Subcutaneous abdominal adipose tissue (tissue), 5 donors: ENCODE data around the gene BPIFB1.

Experiments used
- H3K27ac ChIP-seq: one replicate; pipeline ENCODE4 v1.7.0; 2013; ENCODE audit warnings: low read depth, mild to moderate bottlenecking, inconsistent platforms, low read length, moderate library complexity
- H3K27me3 ChIP-seq, 5 donors: one replicate each; pipeline ENCODE4 v1.7.0; 2013; ENCODE audit warnings: low read length in 5 of 5, inconsistent platforms in 1 of 5; ENCODE audit not compliant: control insufficient read depth in 5 of 5, insufficient read depth in 4 of 5
- H3K36me3 ChIP-seq, 5 donors: one replicate each; pipeline ENCODE4 v1.7.0; 2013; ENCODE audit warnings: low read length in 5 of 5; ENCODE audit not compliant: control insufficient read depth in 5 of 5, insufficient read depth in 5 of 5
- H3K4me1 ChIP-seq, 5 donors: one replicate each; pipeline ENCODE4 v1.7.0; 2013; ENCODE audit warnings: low read length in 5 of 5, mild to moderate bottlenecking in 3 of 5, moderate library complexity in 1 of 5; ENCODE audit not compliant: control insufficient read depth in 5 of 5, insufficient read depth in 5 of 5
- H3K4me3 ChIP-seq, 5 donors: one replicate each; pipeline ENCODE4 v1.7.0; 2013; ENCODE audit warnings: low read length in 5 of 5, low read depth in 1 of 5
- H3K9ac ChIP-seq, 5 donors: one replicate each; pipeline ENCODE4 v1.7.0; 2013; ENCODE audit warnings: low read length in 5 of 5, mild to moderate bottlenecking in 4 of 5, moderate library complexity in 3 of 5
- H3K9me3 ChIP-seq, 5 donors: one replicate each; pipeline ENCODE4 v1.7.0; 2013; ENCODE audit warnings: low read length in 5 of 5; ENCODE audit not compliant: control insufficient read depth in 5 of 5
- donor health status: healthy.
- donor health status: healthy.
- donor health status: healthy.
- donor health status: healthy.
- donor health status: healthy.

Gene BPIFB1

GRCh38 chr20:33291416-33291815 lies 8.4 kb downstream of the BPIFB1 start:
- Histone ChIP-seq H3K36me3 (no peaks in the 10 kb centered on the region), H3K9me3 (peaks cover 0 to 6% (median 3%) of the 10 kb centered on the region in 5 donors), H3K9ac (no peak overlapping the region), H3K4me1 (peaks cover 0 to 1% (median 0%) of the 10 kb centered on the region in 5 donors), H3K27me3 (peaks cover 3 to 14% (median 12%) of the 10 kb centered on the region in 5 donors), H3K4me3 (no peak overlapping the region), H3K27ac (no peak overlapping the region)

GRCh38 chr20:33291830-33292355 lies 8.9 kb downstream of the BPIFB1 start:
- Histone ChIP-seq H3K36me3 (no peaks in the 10 kb centered on the region), H3K9ac (no peak overlapping the region), H3K27me3 (peaks cover 3 to 14% (median 12%) of the 10 kb centered on the region in 5 donors), H3K4me3 (no peak overlapping the region), H3K27ac (no peak overlapping the region), H3K9me3 (peaks cover 0 to 6% (median 3%) of the 10 kb centered on the region in 5 donors), H3K4me1 (peaks cover 0 to 5% (median 0%) of the 10 kb centered on the region in 5 donors)

GRCh38 chr20:33296206-33296605 lies 13.2 kb downstream of the BPIFB1 start:
- Histone ChIP-seq H3K27me3 (peaks cover 0 to 11% (median 5%) of the 10 kb centered on the region in 5 donors), H3K4me1 (peaks cover 0 to 10% (median 5%) of the 10 kb centered on the region in 5 donors), H3K9me3 (no peaks in the 10 kb centered on the region), H3K4me3 (no peak overlapping the region), H3K36me3 (no peaks in the 10 kb centered on the region), H3K9ac (no peak overlapping the region), H3K27ac (no peak overlapping the region)

- H3K9ac ChIP-seq, result no peak overlapping the region
- H3K27me3 ChIP-seq, result peaks cover 2 to 8% (median 6%) of the 10 kb centered on the region in 5 donors
- H3K36me3 ChIP-seq, result no peaks in the 10 kb centered on the region
- peaks cover 0 to 10% (median 5%) of the 10 kb centered on the region in 5 donors for H3K4me1 ChIP-seq
- H3K27ac ChIP-seq, result no peak overlapping the region
- H3K9me3 ChIP-seq, result no peaks in the 10 kb centered on the region
- H3K4me3 ChIP-seq, result no peak overlapping the region
Observed at GRCh38 chr20:33298391-33298790, 15.4 kb downstream of the BPIFB1 start.

GRCh38 chr20:33299111-33299603 lies 16.1 kb downstream of the BPIFB1 start:
- Histone ChIP-seq H3K36me3 (no peaks in the 10 kb centered on the region), H3K9ac (peak overlapping the region in 1 of 5 donors; percentile 40), H3K9me3 (no peaks in the 10 kb centered on the region), H3K27ac (no peak overlapping the region), H3K4me1 (peaks cover 0 to 10% (median 5%) of the 10 kb centered on the region in 5 donors), H3K4me3 (peak overlapping the region in 1 of 5 donors; percentile 17), H3K27me3 (peaks cover 5 to 8% (median 6%) of the 10 kb centered on the region in 5 donors)

- Histone ChIP-seq H3K27me3 (peaks cover 5 to 13% (median 6%) of the 10 kb centered on the region in 5 donors), H3K27ac (no peak overlapping the region), H3K9me3 (no peaks in the 10 kb centered on the region), H3K4me3 (no peak overlapping the region), H3K4me1 (peaks cover 0 to 9% (median 5%) of the 10 kb centered on the region in 5 donors), H3K9ac (no peak overlapping the region), H3K36me3 (no peaks in the 10 kb centered on the region)
Observed at GRCh38 chr20:33301192-33301930, 18.3 kb downstream of the BPIFB1 start.

- no peak overlapping the region for H3K9ac ChIP-seq
- H3K4me3 ChIP-seq, result no peak overlapping the region
- no peaks in the 10 kb centered on the region for H3K9me3 ChIP-seq
- H3K27ac ChIP-seq, result no peak overlapping the region
- H3K4me1 ChIP-seq, result peaks cover 0 to 7% (median 4%) of the 10 kb centered on the region in 5 donors
- no peaks in the 10 kb centered on the region for H3K36me3 ChIP-seq
- peaks cover 4 to 14% (median 6%) of the 10 kb centered on the region in 5 donors for H3K27me3 ChIP-seq
Observed at GRCh38 chr20:33303595-33303994, 20.6 kb downstream of the BPIFB1 start.

- no peaks in the 10 kb centered on the region for H3K9me3 ChIP-seq
- no peak overlapping the region for H3K27ac ChIP-seq
- H3K4me3 ChIP-seq, result no peak overlapping the region
- peaks cover 0 to 4% (median 3%) of the 10 kb centered on the region in 5 donors for H3K4me1 ChIP-seq
- H3K9ac ChIP-seq, result no peak overlapping the region
- H3K36me3 ChIP-seq, result no peaks in the 10 kb centered on the region
- peaks cover 4 to 17% (median 6%) of the 10 kb centered on the region in 5 donors for H3K27me3 ChIP-seq
Observed at GRCh38 chr20:33304046-33304445, 21.0 kb downstream of the BPIFB1 start.

- H3K4me3 ChIP-seq, result no peak overlapping the region
- H3K9ac ChIP-seq, result no peak overlapping the region
- H3K9me3 ChIP-seq, result no peaks in the 10 kb centered on the region
- H3K4me1 ChIP-seq, result peaks cover 0 to 6% (median 0%) of the 10 kb centered on the region in 5 donors
- peaks cover 3 to 14% (median 5%) of the 10 kb centered on the region in 5 donors for H3K27me3 ChIP-seq
- no peaks in the 10 kb centered on the region for H3K36me3 ChIP-seq
- H3K27ac ChIP-seq, result no peak overlapping the region
Observed at GRCh38 chr20:33305589-33306057, 22.6 kb downstream of the BPIFB1 start.

- Histone ChIP-seq H3K27ac (no peak overlapping the region), H3K4me1 (peaks cover 0 to 6% (median 0%) of the 10 kb centered on the region in 5 donors), H3K4me3 (no peak overlapping the region), H3K36me3 (no peaks in the 10 kb centered on the region), H3K27me3 (peaks cover 3 to 14% (median 5%) of the 10 kb centered on the region in 5 donors), H3K9me3 (no peaks in the 10 kb centered on the region), H3K9ac (no peak overlapping the region)
Observed at GRCh38 chr20:33306228-33306627, 23.2 kb downstream of the BPIFB1 start.
